Panc1 (cell line): Measurements from ENCODE around the gene ASPSCR1. TPM values are rescaled to one million over a fixed set of nuclear protein-coding genes. Genes with fewer than 3 reads are reported as not detected.

ENCODE experiments used
- ATAC-seq: fragments of 200-7000 bp; cut with Tn5 transposase; 2 replicates; pipeline ENCODE4 v1.9.1; 2020; ENCODE audit warnings: mild to moderate bottlenecking, moderate library complexity
- BruUV-seq: library from RNA; stranded (reverse); fragments of 400-500 nt; replicated peaks from 2 replicates; lab custom pipeline; 2021; lab: Mats Ljungman, UMichigan
- CTCF ChIA-PET: fragments of 300-600 bp; sonication (Branson Sonifier 250); formaldehyde crosslinking; loops from one replicate; lab custom pipeline; 2022; ENCODE audit warnings: antibody characterized with exemption; lab: Charles Lee
- POLR2A ChIA-PET: fragments of 300-600 bp; sonication (Branson Sonifier 250); formaldehyde crosslinking; loops from one replicate; lab custom pipeline; 2022; ENCODE audit warnings: antibody characterized with exemption; lab: Charles Lee
- DNase-seq: peaks from one replicate; pipeline ENCODE4 v3.0.0-alpha.2; 2010; ENCODE audit warnings: low read depth, low spot score
- H3K27ac ChIP-seq: 2 replicates; pipeline ENCODE4 v1.5.1; 2011; ENCODE audit warnings: mild to moderate bottlenecking, low read length, inconsistent platforms
- H3K27me3 ChIP-seq: fragments of 200-500 bp; sonication (Bioruptor generic); 2 replicates; pipeline ENCODE4 v1.6.0; 2014; ENCODE audit warnings: low read length, inconsistent platforms; ENCODE audit not compliant: control insufficient read depth, insufficient read depth
- H3K36me3 ChIP-seq: fragments of 200-500 bp; sonication (Bioruptor generic); 2 replicates; pipeline ENCODE4 v1.5.1; 2014; ENCODE audit warnings: inconsistent platforms, mild to moderate bottlenecking, low read length, moderate library complexity; ENCODE audit not compliant: control insufficient read depth, insufficient read depth
- H3K4me1 ChIP-seq: 2 replicates; pipeline ENCODE4 v1.5.1; 2011; ENCODE audit warnings: inconsistent platforms, mild to moderate bottlenecking, low read length, moderate library complexity; ENCODE audit not compliant: control insufficient read depth, insufficient read depth
- H3K4me3 ChIP-seq, 2 experiments: 2 replicates each; pipeline ENCODE4 v1.5.1; 2011 to 2012; ENCODE audit warnings: low read depth in 2 of 2, low read length in 2 of 2, mild to moderate bottlenecking in 2 of 2, inconsistent platforms in 1 of 2, moderate library complexity in 1 of 2
- H3K9me3 ChIP-seq: fragments of 200-500 bp; sonication (Bioruptor generic); 2 replicates; pipeline ENCODE4 v1.5.1; 2014; ENCODE audit warnings: low read depth, mild to moderate bottlenecking, inconsistent platforms, low read length, moderate library complexity; ENCODE audit not compliant: control insufficient read depth, insufficient read depth
- CTCF ChIP-seq: fragments of 450-650 bp; IDR thresholded peaks from 2 replicates; pipeline ENCODE4 v1.5.1; 2017; ENCODE audit warnings: mild to moderate bottlenecking
- POLR2AphosphoS5 ChIP-seq: IDR thresholded peaks from 2 replicates; pipeline ENCODE4 v1.6.1; 2012; ENCODE audit warnings: mild to moderate bottlenecking, low read depth, low read length, moderate library complexity
- SIN3A ChIP-seq: IDR thresholded peaks from 2 replicates; pipeline ENCODE4 v1.6.1; 2012; ENCODE audit warnings: low read depth, mild to moderate bottlenecking, low read length, moderate library complexity, borderline replicate concordance; ENCODE audit not compliant: insufficient read depth
- TCF7L2 ChIP-seq: IDR thresholded peaks from 2 replicates; pipeline ENCODE4 v1.6.1; 2011; ENCODE audit warnings: mild to moderate bottlenecking, low read depth, low read length, inconsistent platforms
- in situ Hi-C: cut with HindIII; loops from 2 replicates; pipeline ENCODE4 v1.10.0; 2016; ENCODE audit warnings: low sequenced_read_pairs, low pct_unique_long_range_greater_than_20kb
- intact Hi-C: fragments of 100-400 bp; cut with micrococcal nuclease; formaldehyde crosslinking; loops from one replicate; pipeline ENCODE4 v1.10.0; 2022; ENCODE audit not compliant: unreplicated experiment
- total RNA-seq: library from RNA; stranded (reverse); gene quantifications from one replicate; pipeline ENCODE4 v1.2.1, GENCODE V29; 2021; ENCODE audit not compliant: unreplicated experiment
- TF ChIP-seq, protein P1 (sequence below), 2 experiments: IDR thresholded peaks; 2 replicates each; pipeline ENCODE4 v1.6.1; 2011 to 2012; ENCODE audit warnings: low read depth in 2 of 2, control low read depth in 1 of 2, low read length in 1 of 2, mild to moderate bottlenecking in 1 of 2, moderate library complexity in 1 of 2; ENCODE audit not compliant: insufficient read depth in 1 of 2

The ASPSCR1 gene
- total RNA-seq, 1 experiment from 2014 or later = 64.7 TPM

DNA sequence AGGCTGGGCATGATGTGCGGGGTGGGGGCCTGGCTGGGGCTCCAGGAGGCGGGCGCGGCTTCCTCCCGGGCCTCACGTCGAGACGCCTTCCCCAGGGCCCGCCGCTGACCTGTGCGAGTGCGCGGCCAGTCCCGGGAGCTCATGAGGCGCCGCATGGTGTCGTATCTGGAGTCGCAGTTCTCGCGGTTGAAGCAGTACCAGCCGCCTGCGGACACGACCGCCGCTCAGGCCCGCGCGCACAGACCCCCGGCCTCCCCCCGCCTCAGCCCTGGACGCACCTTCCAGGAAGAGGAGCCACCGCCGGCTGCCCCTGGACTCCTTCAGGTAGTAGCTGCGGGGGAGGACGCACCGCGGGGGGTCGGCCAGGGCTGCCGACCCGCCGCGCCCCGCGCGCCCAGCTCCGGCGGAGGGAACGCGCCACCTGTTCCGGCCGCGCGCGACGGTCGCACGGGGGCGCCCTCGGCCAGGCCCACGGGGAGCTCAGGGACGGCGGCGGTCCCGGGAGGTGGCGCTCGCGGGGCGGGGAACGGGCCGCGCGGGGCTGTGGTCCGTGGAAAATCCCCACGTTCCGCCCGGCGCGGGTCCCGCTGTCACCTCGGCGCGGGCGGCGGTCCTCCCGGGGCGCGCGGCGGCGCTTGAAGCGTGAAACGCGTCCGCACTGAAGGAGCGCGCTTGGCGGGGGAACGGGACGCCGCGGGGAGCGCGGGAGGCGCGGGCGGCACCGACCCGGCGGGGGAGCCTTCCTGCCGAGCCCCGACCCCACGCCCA, 17.9 kb upstream of the ASPSCR1 start:
- in situ Hi-C loops (no loop called here), intact Hi-C loops (no loop called here)
- DNase-seq = no peak
- no TSS peak for BruUV-seq
- Histone ChIP-seq H3K4me3 (peak overlapping the region; percentile 48 to 51), H3K27ac (peak overlapping the region; percentile 54; the same call in 1 of the 2 replicates), H3K27me3 (no peaks in the 10 kb centered on the region; the same call in 1 of the 2 replicates), H3K36me3 (peaks cover 5% of the 10 kb centered on the region; the same call in 1 of the 2 replicates), H3K9me3 (no peaks in the 10 kb centered on the region), H3K4me1 (peaks cover 6% of the 10 kb centered on the region)
- ChIA-PET POLR2A (interaction anchor here (0.7 kb wide), 1 partner anchor 246 kb away, joined by 5 read pairs; no protein-coding TSS in a partner anchor), CTCF (interaction anchor here (0.6 to 4.4 kb wide), 7 partner anchors 12 to 79 kb away, joined by 3 to 37 read pairs (median 4); partner anchors contain the start of genes CENPX, DCXR and LRRC45)
- TF ChIP-seq POLR2AphosphoS5 (no peak), SIN3A (peak; percentile 26; the same call in 1 of the 2 replicates), CTCF (peak; percentile 100), TCF7L2 (no peak; the same call in 1 of the 2 replicates)
- TF ChIP-seq, protein P1, sequence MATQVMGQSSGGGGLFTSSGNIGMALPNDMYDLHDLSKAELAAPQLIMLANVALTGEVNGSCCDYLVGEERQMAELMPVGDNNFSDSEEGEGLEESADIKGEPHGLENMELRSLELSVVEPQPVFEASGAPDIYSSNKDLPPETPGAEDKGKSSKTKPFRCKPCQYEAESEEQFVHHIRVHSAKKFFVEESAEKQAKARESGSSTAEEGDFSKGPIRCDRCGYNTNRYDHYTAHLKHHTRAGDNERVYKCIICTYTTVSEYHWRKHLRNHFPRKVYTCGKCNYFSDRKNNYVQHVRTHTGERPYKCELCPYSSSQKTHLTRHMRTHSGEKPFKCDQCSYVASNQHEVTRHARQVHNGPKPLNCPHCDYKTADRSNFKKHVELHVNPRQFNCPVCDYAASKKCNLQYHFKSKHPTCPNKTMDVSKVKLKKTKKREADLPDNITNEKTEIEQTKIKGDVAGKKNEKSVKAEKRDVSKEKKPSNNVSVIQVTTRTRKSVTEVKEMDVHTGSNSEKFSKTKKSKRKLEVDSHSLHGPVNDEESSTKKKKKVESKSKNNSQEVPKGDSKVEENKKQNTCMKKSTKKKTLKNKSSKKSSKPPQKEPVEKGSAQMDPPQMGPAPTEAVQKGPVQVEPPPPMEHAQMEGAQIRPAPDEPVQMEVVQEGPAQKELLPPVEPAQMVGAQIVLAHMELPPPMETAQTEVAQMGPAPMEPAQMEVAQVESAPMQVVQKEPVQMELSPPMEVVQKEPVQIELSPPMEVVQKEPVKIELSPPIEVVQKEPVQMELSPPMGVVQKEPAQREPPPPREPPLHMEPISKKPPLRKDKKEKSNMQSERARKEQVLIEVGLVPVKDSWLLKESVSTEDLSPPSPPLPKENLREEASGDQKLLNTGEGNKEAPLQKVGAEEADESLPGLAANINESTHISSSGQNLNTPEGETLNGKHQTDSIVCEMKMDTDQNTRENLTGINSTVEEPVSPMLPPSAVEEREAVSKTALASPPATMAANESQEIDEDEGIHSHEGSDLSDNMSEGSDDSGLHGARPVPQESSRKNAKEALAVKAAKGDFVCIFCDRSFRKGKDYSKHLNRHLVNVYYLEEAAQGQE (IDR thresholded peaks at IDR 0.05; ENCODE audit: insufficient read depth in 1 of 2, low read depth in 2 of 2, low read length in 1 of 2) = no peak
- peak; percentile 87 for ATAC-seq

DNA sequence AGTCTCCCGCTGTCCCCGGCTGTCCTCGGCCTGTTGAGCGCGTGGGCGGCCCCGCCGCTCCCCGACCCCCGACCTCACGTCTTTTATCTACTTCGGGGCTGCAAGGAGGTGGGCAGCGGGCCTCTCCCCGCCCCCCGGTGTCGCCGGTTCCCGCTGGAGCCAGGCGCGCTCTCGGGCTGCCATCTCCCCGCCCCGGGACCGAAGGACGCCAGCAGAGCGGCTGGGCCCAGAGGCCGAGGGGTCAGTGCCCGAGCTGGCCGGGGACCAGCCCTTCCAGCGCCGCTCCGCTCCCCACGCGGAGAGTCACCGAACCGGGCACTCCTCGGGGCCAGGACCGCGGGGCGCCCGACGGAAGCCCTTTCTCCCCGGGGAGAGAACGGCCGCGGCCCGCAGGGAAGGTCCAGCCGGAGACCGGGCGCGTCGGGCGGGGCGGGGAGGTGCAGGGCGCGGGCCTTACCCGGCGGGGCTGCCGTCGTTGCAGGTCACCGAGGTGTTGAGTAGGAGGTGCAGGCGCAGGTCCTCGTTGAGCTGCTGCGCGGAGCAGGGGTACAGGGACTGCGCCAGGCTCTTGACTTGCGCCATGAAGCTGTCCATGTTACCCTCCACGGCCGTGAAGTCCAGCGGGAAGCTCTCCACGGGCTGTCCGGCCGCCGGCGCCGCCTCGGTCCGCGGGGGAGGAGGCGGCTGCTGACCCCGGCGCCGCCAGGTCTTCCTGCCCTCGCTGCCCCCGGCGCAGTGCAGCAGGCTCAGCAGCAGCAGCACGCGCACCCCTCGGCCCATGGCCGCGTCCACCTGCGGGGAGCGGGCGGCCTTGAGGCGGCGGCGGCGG, 17.1 kb upstream of the ASPSCR1 start:
- Histone ChIP-seq H3K4me1 (peaks cover 6% of the 10 kb centered on the region), H3K9me3 (no peaks in the 10 kb centered on the region), H3K27me3 (no peaks in the 10 kb centered on the region; the same call in 1 of the 2 replicates), H3K27ac (peak overlapping the region; percentile 54; the same call in 1 of the 2 replicates), H3K4me3 (peak overlapping the region; percentile 48 to 51), H3K36me3 (peaks cover 5% of the 10 kb centered on the region; the same call in 1 of the 2 replicates)
- DNase-seq (no peak), ATAC-seq (peak; percentile 49)
- in situ Hi-C loops (no loop called here), intact Hi-C loops (no loop called here)
- TF ChIP-seq, protein P1 (IDR thresholded peaks at IDR 0.05; ENCODE audit: insufficient read depth in 1 of 2, low read depth in 2 of 2, low read length in 1 of 2) = no peak
- TF ChIP-seq TCF7L2 (no peak), CTCF (no peak), SIN3A (peak; percentile 4; the same call in 1 of the 2 replicates), POLR2AphosphoS5 (no peak)
- BruUV-seq = no TSS peak
- ChIA-PET POLR2A (interaction anchor here (0.7 kb wide), 1 partner anchor 247 kb away, joined by 5 read pairs; no protein-coding TSS in a partner anchor), CTCF (interaction anchor here (0.9 to 4.4 kb wide), 4 partner anchors 36 to 77 kb away, joined by 3 to 37 read pairs (median 4); partner anchors contain the start of genes CENPX, DCXR and LRRC45)
